Measurements from ENCODE around the gene KCNAB2.
"Not testable (repeated sequence)": the region's sequence is repeated elsewhere in the genome, so short reads cannot be mapped to it uniquely, and the experiment has no call there.

The KCNAB2 gene

DNA sequence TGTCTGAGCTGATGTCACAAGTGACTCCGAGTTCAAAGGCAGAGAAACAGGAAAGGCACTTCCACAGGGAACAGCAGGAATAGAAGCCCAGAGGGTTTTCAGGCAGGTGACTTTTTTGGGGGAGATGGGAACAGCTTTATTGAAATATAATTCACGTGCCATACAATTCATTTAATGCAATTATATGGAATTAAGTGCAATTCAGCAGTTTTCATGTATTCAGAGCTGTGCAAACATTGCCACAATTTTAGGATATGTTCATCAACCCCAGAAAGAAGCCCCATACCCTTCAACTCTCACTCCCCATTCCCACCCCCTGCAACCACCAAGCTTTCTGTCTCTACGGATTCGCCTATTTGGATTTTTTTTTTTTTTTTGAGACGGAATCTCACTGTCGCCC lies 17.0 kb downstream of the KCNAB2 start:
- DNase-seq, result no peak

- DNase-seq, result not testable (repeated sequence)
Measured at GRCh38 chr1:6063532-6064053, 17.9 kb downstream of the KCNAB2 start.

DNA sequence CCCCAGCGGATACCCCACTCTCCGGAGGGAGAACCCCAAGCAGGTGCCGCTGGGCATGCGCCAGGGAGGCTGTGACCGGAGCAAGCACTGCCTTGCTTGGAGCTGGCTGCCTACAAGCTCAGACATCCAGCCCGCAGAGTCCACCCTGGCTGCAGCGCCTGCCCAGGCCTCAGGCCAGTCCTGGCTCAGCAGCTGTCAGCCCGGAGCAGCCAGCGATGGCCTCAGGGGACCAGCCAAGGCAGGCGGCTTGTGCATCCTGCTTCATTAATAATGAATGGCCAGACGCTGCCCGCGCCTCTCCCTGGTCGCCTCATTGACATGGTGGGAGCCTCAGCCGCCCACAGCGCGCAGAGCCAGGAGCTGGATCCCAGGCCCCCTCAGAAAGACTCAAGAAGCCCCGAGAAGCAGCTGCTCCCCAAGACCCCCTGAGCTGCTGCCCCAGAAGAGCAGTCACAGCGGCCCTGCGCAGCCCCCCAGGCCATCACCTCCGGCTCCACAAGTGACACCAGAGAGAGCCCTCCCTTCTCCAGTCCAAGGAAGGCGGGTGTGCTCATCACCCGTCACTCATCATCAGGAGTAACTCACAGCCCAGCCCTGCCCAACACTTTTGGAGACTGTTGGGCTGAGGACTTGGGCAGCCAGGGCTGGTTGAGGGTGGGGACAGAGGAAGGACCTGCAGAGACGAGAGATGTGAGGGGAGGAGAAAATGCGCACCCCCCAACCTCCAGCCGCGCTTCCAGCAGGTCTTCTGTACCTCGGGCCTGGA lies 19.6 kb downstream of the KCNAB2 start:
- DNase-seq, result no peak

DNA sequence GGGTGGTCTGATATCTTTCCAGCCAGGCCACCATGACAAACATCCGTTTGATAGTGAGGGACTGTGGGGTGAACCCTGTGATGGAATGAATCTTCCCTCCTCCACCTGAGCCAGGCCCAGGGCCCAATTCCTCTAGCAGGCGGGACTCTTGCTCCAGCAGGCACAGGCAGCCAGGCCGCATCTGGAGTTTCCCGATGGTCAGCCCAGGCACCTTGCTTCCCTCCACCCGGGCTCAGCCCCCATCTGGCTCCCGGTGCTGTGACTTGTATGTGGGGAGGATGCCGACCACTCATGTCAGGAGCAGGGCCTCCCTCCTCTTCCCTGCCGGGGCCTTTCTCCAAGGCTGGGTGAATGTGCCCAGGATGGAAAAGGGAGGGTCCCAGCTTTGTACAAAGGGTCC lies 21.0 kb downstream of the KCNAB2 start:
- no peak for DNase-seq

DNA sequence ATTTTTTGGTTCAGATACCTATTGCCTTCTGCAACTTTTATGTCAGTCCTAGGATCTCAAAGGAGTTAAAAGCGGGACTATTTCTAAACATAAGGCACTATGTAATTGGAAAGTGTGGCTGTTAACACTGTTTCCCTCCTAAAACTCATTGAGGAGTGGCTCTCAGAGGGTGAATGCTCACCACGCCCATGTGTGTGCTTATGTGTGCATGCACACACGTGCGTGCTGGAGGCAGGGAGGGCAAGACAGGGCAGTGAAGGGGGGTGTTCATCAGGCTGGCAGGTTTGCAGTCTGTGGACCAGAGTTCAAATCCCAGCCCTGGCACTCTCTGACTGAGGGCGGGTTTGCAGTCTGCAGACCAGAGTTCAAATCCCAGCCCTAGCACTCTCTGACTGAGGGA lies 22.4 kb downstream of the KCNAB2 start:
- DNase-seq, result no peak

GRCh38 chr1:6068932-6069331 lies 23.2 kb downstream of the KCNAB2 start:
- DNase-seq, result no peak

GRCh38 chr1:6069573-6069972 lies 23.9 kb downstream of the KCNAB2 start:
- DNase-seq, result no peak

DNA sequence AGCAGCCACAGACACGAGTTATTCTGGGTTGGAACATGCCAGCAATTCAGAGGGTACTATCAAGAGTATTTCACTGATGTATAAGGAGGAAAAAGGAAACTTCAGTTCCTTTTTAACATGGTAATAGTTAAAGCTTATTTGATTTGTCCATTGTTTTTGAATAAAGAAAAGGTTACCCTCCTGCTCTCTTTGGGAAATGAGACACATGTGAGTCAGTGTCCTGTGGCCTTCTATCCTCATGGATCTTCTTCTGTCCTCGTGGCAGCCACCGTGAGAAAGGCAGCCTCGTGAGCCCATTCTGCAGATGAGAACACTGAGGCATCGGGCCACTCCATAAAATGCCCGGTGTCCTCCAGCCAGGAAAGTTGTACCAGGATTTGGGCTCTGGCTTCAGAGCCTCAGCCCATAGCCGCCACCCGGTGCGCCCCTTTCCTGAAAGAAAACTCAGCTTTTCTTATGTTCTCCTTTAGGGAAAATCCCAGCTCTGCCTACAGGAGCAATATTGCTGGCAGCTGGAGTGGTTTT lies 24.8 kb downstream of the KCNAB2 start:
- no peak for DNase-seq

DNA sequence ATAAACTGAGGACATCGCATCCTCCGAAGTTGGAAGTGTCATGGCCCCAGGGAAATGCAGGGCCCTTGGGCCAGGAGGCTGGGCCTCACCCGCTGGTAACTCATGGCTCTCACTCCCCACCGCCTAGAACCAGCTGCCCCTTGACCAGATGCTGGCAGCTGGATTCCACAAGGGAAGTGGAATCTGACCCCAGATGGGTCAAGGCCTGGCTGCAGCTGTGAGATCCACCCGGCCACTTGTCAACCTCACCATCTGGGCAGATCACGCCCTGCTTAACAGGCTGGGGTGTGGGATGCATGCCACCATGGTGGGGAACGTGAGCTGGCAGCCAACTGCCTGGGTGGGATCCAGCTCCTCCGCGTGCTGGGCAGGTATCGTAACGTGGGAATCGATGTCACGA lies 25.5 kb downstream of the KCNAB2 start:
- DNase-seq, result no peak

- no peak for DNase-seq
Measured at GRCh38 chr1:6072774-6073479, 27.2 kb downstream of the KCNAB2 start.

GRCh38 chr1:6073480-6074053 lies 27.9 kb downstream of the KCNAB2 start:
- no peak for DNase-seq

- DNase-seq, result no peak
Measured at GRCh38 chr1:6074192-6074901, 28.7 kb downstream of the KCNAB2 start.

DNA sequence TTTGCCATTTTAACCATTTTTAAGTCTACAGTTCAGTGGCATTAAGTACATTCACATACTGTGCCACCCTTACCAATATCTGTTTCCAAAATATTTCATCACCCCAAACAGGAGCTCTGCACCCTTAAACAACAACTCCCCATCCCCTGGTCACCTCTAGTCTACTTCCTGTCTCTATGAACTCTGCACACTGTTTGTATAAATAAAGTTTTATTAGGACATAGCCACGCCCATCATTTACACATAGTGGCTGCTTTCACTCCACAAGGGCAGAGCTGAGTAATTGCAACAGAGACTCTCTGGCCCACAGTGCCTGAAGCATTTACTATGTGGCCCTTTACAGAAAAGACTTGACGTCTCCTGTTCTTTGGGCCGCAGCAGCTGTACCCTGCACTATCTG lies 30.1 kb downstream of the KCNAB2 start:
- no peak for DNase-seq

GRCh38 chr1:6077061-6077460 lies 31.4 kb downstream of the KCNAB2 start:
- DNase-seq, result not testable (repeated sequence)

DNA sequence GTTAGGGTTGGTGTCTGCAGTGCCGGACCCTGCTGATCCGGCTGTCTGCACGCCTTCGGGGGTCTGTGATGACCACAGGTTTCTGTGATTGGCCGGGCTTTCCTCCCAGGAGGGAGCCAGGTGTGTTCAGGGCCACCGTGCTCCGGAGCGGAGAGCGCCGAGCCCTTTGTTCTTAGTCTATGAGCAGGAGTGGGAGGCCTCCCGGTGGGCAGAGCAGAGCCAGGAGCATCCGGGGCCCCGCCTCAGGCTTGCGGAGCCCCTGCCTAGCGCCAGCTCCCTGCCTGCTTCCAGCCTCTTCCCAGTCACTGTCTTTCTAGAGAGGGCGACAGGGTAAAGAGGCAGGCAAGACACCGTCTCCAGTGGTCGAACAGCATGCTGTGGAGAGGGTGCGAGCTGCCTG lies 31.8 kb downstream of the KCNAB2 start:
- DNase-seq, result no peak

DNA sequence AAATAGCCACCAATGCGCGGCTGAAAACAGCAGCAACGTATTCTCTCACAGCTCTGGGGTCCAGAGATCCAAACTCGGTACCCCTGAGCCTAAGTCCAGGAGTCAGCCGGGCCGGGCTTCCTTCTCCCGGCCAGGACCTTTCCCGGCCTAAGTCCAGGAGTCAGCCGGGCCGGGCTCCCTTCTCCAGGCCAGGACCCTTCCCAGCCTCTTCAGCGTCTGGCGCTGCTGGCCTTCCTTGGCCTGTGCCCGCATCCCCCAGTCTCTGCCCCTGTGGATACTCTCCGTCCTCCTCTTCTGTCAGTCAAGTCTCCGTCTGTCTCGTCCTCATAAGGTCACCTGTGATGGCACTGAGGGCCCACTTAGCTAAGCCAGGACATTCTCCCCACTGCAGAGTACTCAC lies 32.2 kb downstream of the KCNAB2 start:
- DNase-seq, result no peak

GRCh38 chr1:6080469-6080868 lies 34.8 kb downstream of the KCNAB2 start:
- DNase-seq, result no peak

- DNase-seq, result no peak
Measured at GRCh38 chr1:6081901-6082300, 36.2 kb downstream of the KCNAB2 start.

DNA sequence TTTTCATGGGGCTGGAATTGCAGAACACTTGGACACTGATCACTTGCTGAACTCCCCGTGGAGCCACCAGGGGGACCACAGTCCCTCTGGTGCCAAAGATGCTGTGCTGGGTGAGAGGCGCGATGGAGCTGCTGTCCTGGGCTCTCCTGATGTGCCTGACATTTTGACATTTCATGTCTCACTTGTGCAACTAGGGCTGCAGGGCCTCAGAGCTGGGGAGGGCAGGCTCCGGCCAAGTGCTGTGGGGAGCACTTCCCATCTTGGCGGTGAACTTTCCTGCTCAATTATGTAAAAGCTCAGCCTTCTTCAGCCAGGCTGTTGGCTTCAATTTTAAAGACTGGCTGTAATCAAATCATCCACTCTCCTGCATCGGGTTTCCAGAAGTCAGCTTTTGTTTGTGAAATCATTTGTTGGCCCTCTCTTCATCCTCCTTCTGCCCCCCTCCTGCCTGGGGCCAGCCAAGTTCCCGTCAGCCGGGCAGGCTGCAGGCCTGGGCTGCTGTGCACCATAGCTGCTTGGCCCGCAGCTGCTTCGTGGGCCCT lies 36.8 kb downstream of the KCNAB2 start:
- DNase-seq, result no peak

DNA sequence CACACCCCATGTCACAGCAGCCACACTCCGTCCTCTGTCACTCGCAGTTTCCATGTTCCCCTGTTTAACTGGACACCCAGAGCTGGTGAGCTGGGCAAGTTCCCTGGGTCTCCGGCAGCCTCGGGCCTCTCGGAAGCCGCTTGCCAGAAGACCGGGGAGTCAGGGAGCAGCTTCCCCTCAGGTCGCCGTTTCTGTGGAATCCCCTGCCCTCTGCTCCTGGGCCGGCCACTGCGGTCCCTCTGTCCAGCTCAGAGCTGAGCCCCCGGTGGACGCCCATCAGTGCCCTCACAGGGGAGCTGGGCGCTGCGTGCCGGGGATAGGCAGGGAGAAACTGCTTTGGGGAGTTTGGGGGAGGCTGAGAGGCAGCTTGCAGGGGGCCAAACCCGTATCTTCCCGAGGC lies 37.7 kb downstream of the KCNAB2 start:
- DNase-seq, result no peak

DNA sequence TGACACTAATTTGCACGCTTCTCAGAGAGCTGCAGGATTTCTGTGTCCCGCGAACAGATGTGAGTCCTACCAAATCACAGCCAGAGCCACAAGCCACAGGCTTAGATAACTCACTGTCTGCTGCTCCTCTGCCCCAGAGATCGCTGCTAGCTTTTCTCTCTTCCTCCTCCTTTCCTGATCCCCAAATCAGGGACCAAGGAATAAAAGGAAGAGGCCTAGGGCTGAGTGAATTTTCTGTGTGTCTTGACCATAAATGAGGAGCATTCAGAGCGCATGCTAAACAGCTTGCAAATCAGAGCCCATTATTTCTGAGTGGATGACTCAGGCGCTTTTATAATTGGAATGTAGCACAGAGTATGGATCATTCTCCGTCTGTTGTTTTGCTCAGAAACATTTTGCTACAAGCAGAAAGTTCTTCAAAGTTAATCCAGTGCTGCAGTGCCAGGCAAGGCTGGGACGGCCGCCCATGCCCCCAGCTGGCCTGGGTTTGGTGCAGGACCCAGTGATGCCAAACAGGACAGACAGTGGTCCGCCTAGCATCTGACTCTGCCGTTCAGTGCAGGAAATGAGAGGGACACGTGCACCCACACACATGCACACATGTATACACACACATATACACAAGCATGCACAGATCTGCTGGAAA lies 38.2 kb downstream of the KCNAB2 start:
- DNase-seq, result no peak

GRCh38 chr1:6084781-6085495 lies 39.2 kb downstream of the KCNAB2 start:
- DNase-seq, result no peak
